ENCODE measurements around the gene WASHC4.

Gene WASHC4

DNA sequence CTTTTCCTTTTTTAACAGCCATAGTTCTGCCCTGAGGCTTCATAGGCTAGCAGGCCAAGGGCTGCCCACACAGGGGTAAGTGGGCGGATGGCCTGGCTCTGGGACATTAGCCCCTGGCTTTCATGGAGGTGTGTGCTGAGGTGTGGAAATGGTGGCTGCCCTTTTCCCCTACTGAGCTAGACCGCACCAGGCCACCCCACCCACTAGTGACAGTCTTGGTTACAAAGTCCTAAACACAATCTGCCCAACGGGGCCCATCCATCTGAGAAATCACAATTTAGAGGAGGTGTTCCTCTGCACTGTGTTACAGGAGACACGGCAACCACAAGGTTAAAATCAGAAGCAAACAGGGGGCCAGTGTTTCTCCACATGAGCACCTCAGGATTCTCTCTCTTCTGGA is 92.9 kb downstream of the WASHC4 start:
- no peak for TF ChIP-seq POLR2AphosphoS5 (IDR thresholded peaks at IDR 0.05; ENCODE audit: low read depth, low read length)
- no peak for TF ChIP-seq TAF1 (IDR thresholded peaks at IDR 0.05; ENCODE audit: borderline replicate concordance, low read depth, low read length)
- TF ChIP-seq POLR2A (IDR thresholded peaks at IDR 0.05; ENCODE audit: low read depth, low read length): no peak
- no peak for DNase-seq (ENCODE audit: insufficient read length)
- no peak for FAIRE-seq

DNA sequence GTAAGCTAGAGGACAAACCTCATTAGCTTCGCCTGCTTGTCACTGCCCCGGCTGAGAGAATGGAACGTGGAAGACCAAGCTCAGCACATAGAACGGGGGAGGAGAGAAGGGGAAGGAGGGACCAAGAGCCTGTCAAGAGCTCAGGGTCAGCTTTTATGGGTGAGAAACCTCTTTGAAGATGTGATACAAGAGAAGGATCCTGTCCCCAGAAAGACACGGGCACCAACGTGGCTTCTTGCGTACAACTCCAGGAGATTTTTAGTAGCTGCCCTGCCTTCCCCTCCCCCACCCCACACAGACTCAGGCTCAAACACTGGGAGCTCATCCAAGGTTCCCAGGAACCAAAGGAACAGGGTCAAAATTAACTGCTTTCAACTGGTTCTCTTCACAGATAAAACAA is 93.8 kb downstream of the WASHC4 start:
- FAIRE-seq: no peak
- DNase-seq (ENCODE audit: insufficient read length): no peak
- no peak for TF ChIP-seq POLR2A (IDR thresholded peaks at IDR 0.05; ENCODE audit: low read depth, low read length)
- no peak for TF ChIP-seq TAF1 (IDR thresholded peaks at IDR 0.05; ENCODE audit: borderline replicate concordance, low read depth, low read length)

DNA sequence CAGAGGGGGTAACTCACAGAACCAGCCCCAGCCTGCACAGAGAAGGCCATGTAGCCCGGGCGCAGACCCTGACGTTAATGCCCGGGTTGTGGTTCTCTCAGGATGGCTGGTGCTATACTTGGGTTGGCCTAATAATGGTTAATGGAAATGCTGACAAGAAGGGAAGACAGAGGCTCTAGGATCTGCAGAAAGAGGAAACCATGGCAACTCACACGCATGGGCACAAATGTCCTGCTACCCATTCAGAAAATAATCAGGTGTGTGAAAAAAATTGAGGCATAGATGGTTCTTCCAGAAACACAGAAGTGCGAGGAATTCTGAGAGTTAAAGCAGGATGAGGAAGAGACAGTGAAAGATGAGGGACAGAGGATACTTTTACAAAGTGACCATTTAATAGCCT is 94.7 kb downstream of the WASHC4 start:
- TF ChIP-seq POLR2A (IDR thresholded peaks at IDR 0.05; ENCODE audit: low read depth, low read length) (no peak), POLR2AphosphoS5 (IDR thresholded peaks at IDR 0.05; ENCODE audit: low read depth, low read length) (no peak), TAF1 (IDR thresholded peaks at IDR 0.05; ENCODE audit: borderline replicate concordance, low read depth, low read length) (no peak)
- FAIRE-seq (no peak), DNase-seq (ENCODE audit: insufficient read length) (no peak)

DNA sequence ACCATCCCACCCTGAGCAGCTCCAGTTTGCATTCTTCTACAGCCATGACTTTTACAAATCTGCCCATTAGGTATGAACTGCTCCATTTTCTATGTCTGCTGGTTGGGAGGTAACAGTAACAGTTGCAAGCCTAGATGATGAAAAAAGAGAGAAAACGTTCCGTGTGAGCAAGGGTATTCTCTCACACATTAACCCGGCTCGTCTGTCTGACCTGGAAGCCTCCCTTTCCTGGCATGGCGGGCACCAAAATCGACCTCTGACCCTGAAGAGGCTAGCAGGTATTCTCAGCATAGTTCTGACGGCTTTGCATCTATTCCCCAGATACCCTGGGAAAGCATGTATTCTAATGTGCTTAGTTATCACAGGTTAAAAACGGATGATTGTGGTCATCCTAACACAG is 96.6 kb downstream of the WASHC4 start:
- FAIRE-seq: no peak
- no peak for TF ChIP-seq POLR2A (IDR thresholded peaks at IDR 0.05; ENCODE audit: low read depth, low read length)
- TF ChIP-seq TAF1 (IDR thresholded peaks at IDR 0.05; ENCODE audit: borderline replicate concordance, low read depth, low read length): no peak
- TF ChIP-seq POLR2AphosphoS5 (IDR thresholded peaks at IDR 0.05; ENCODE audit: low read depth, low read length): no peak
- no peak for DNase-seq (ENCODE audit: insufficient read length)

DNA sequence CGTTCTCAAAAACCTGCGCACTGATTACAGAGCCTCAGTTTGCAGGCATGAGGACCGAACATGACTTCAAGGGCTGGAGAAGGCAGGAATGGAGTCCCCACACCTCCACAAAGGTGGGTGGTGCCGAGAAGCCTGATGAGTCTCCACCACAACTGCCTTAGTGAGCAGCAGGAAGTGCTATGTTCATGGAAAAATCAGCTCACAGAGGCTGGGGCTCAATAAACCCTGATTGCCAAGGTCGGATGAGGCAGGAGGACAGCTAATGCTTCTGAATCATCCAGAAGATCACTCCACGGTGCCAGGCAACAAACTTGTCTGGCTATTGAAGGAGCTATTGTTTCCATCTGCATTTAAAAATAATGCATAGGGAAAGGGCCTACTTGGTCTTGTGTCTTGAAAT is 97.4 kb downstream of the WASHC4 start:
- TF ChIP-seq POLR2AphosphoS5 (IDR thresholded peaks at IDR 0.05; ENCODE audit: low read depth, low read length): no peak
- no peak for TF ChIP-seq POLR2A (IDR thresholded peaks at IDR 0.05; ENCODE audit: low read depth, low read length)
- TF ChIP-seq TAF1 (IDR thresholded peaks at IDR 0.05; ENCODE audit: borderline replicate concordance, low read depth, low read length): no peak
- FAIRE-seq (no peak), DNase-seq (ENCODE audit: insufficient read length) (no peak)

DNA sequence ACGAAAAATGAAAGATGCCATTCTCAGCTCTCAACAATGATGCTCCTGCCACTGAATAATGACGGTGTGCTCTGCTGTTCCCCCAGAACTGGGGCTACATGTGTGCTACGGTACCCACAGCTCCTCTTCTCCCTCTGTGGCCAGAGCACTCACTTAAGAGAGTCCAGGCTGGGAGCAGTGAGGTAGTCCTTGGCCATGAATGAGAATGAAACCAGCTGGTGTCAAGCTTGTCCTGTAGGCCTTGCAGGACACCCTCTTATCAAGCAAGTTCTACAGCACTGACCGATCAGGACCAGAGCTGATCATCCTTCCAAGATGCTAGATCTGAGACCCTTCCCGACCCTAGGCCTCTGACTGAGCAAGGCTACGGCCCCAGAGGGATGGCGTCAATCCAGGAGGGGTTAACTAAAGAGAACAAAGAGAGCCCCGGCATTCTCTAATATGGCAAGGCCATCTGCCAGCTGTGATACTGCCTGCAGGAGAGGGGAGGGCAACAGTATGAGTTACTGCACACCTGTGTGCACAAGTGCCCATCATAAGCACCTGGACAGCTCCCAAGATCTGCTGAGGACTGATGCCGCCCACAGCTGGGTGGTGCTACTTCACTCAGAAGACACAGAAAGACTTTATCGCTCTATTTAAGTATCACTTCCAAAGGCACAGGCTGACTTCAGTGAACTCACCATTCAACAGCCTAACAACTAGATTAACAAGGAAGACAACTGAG is 98.0 kb downstream of the WASHC4 start:
- FAIRE-seq (no peak), DNase-seq (ENCODE audit: insufficient read length) (no peak)
- TF ChIP-seq POLR2A (IDR thresholded peaks at IDR 0.05; ENCODE audit: low read depth, low read length) (no peak), TAF1 (IDR thresholded peaks at IDR 0.05; ENCODE audit: borderline replicate concordance, low read depth, low read length) (no peak), POLR2AphosphoS5 (IDR thresholded peaks at IDR 0.05; ENCODE audit: low read depth, low read length) (no peak)

DNA sequence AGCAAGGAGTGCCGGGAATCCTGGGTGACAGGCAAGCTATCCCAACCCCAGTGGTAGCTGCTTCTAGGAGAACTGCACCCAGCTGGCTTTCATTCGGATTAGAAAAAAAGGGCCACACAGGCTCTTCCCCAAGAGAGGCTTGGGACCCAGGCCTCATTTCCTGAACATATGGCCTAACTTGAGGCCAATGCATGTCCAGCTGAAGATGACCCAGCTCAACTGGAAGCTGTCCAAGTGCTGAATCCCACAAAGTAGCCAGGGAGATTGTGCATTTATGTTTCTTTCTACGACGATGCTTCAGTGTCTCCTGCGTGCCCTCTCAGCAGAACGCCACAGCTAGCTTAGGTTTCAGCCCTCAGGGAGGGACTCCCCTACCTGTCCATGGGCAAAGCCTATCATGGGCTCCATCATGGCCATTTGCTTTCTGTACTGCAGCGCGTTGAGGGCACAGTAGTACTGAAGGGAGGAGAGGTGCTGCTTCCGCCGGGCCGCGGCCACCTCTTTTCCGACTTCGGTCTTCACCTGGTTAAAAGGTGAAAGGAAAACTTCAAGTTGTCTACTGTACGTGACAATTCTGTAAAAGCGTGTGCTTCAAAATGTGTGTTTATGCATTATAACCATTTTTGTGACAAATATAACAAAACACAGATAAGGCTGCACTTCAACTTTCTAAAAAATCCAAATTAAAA is 99.3 kb downstream of the WASHC4 start:
- FAIRE-seq (no peak), DNase-seq (ENCODE audit: insufficient read length) (no peak)
- no peak for TF ChIP-seq TAF1 (IDR thresholded peaks at IDR 0.05; ENCODE audit: borderline replicate concordance, low read depth, low read length)
- no peak for TF ChIP-seq POLR2A (IDR thresholded peaks at IDR 0.05; ENCODE audit: low read depth, low read length)
- no peak for TF ChIP-seq POLR2AphosphoS5 (IDR thresholded peaks at IDR 0.05; ENCODE audit: low read depth, low read length)

DNA sequence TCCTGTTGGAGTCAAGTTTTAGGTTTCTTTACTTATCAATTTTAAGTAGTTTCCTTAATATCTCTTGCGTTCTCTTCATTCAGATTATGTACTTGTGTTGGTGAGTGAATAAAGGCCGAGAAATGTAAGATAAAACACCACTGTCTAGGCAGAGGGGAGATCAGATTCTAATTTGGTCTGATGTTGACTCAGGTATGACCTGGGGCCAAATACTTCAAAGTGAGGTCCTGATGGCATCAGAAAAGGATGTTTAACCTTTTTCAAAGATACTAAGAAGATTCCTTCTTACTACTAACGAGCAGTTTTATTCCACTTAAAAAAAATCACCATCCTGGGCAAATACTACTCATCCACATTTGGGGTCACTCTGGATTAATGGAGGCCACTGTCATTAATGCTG is 101.6 kb downstream of the WASHC4 start:
- TF ChIP-seq POLR2AphosphoS5 (IDR thresholded peaks at IDR 0.05; ENCODE audit: low read depth, low read length): no peak
- TF ChIP-seq TAF1 (IDR thresholded peaks at IDR 0.05; ENCODE audit: borderline replicate concordance, low read depth, low read length): no peak
- no peak for TF ChIP-seq POLR2A (IDR thresholded peaks at IDR 0.05; ENCODE audit: low read depth, low read length)
- no peak for DNase-seq (ENCODE audit: insufficient read length)
- FAIRE-seq: no peak

DNA sequence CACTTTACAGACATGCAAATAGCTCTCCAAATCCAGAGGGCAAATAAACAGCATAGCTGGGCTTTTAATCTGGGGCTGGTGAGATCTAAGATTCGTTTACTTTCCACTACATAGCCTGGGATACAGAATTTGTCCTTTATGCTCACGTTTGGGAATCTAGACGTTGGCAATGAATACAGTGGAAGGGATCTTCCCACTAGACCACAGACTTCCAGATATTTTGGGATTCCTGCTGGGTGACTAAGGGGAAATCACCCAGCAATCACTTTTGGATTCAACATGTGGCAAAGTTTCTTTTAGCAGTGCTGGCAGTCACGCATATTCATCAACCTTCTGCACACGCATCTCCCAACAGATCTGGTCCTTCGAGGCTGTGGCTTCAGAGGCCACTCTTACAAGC is 104.9 kb downstream of the WASHC4 start:
- FAIRE-seq: no peak
- TF ChIP-seq TAF1 (IDR thresholded peaks at IDR 0.05; ENCODE audit: borderline replicate concordance, low read depth, low read length): no peak
- TF ChIP-seq POLR2A (IDR thresholded peaks at IDR 0.05; ENCODE audit: low read depth, low read length): no peak
- TF ChIP-seq POLR2AphosphoS5 (IDR thresholded peaks at IDR 0.05; ENCODE audit: low read depth, low read length): no peak
- no peak for DNase-seq (ENCODE audit: insufficient read length)

DNA sequence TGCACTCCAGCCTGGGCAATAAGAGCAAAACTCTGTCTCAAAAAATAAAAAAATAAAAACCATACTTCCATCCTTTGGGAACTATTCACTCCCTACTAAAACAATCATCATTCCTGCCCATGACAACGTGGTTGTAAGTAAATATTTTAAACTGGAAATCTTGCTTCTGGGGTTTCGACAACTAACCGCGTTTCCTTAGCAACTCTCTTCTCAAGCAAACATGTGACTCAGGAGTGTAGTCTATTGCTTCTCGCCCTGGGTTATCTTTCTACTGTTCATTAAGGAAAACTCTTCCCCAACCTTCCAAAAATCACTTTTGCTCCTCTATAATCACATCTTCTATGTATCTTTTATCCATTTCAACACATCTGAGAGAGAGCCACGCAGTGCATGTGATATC is 106.6 kb downstream of the WASHC4 start:
- TF ChIP-seq TAF1 (IDR thresholded peaks at IDR 0.05; ENCODE audit: borderline replicate concordance, low read depth, low read length): no peak
- no peak for TF ChIP-seq POLR2AphosphoS5 (IDR thresholded peaks at IDR 0.05; ENCODE audit: low read depth, low read length)
- no peak for TF ChIP-seq POLR2A (IDR thresholded peaks at IDR 0.05; ENCODE audit: low read depth, low read length)
- FAIRE-seq (no peak), DNase-seq (ENCODE audit: insufficient read length) (no peak)

DNA sequence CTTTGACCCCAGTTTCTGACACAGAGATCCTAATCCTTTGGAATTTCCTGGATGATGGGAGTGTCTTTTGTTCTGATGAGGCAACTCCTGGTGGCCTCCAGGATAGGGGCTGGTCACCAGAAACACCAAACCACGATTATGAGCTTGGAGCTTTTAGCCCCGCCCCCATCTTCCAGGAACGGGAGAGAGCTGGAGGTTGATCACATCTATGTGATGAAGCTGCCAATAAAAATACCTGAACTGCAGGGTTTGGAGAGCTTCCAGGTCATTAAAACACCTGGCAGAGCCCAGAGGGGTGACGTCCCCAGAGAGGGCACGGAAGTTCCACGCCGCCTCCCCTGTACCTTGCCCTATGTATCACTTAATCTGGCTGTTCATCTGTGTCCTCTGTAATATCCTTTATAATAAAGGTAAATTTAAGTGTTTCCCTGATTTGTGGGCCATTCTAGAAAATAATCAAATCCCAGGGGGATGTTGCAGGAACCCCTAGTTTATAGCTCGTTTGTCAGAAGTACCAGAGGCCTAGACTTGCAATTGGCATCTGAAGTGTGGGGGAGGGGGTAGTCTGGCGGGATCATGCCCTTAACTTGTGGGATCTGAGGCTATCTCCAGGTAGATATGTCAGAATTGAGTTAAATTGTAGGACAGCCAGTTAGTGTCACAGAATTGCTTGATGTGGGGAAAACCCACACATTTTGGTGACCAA is 107.3 kb downstream of the WASHC4 start:
- no peak for FAIRE-seq
- no peak for TF ChIP-seq TAF1 (IDR thresholded peaks at IDR 0.05; ENCODE audit: borderline replicate concordance, low read depth, low read length)
- TF ChIP-seq POLR2A (IDR thresholded peaks at IDR 0.05; ENCODE audit: low read depth, low read length): no peak
- TF ChIP-seq POLR2AphosphoS5 (IDR thresholded peaks at IDR 0.05; ENCODE audit: low read depth, low read length): no peak
- DNase-seq (ENCODE audit: insufficient read length): no peak

DNA sequence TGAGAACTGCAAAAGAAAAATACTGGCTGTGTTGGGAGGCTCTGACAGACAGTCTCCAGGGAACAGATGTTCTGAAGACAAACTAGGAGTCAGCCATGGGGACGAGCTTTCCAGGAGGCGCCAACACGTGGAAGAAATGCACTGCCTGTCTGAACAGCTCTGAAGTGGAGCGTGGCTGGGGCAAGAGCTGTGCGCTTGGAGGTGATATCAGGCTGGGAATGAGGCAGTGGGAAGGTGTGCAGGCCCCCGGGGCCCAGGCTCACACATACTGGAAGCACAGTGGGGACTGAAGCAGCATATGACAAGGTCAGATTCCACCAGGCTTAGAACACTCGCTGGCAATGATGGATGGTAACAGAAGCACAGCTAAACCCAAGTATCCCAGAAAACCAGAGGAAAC is 110.9 kb downstream of the WASHC4 start:
- FAIRE-seq: no peak

More for the DNA sequence above, 110.9 kb downstream of the WASHC4 start:
- no peak for DNase-seq (ENCODE audit: insufficient read length)
- TF ChIP-seq POLR2A (IDR thresholded peaks at IDR 0.05; ENCODE audit: low read depth, low read length): no peak
- no peak for TF ChIP-seq POLR2AphosphoS5 (IDR thresholded peaks at IDR 0.05; ENCODE audit: low read depth, low read length)
- no peak for TF ChIP-seq TAF1 (IDR thresholded peaks at IDR 0.05; ENCODE audit: borderline replicate concordance, low read depth, low read length)
